ENCODE data around the gene NFIA. TPM values are rescaled to one million over a fixed set of nuclear protein-coding genes. Genes with fewer than 3 reads are reported as not detected.
A peak's percentile ranks its signal among the peaks of the same experiment; 100 is the strongest.

NFIA gene
- total and polyA plus RNA-seq, 2 of the 13 experiments (the other 11 are each of a cell fraction or from before 2014, with no cell fraction given) = 14.7 to 28.5 TPM

DNA sequence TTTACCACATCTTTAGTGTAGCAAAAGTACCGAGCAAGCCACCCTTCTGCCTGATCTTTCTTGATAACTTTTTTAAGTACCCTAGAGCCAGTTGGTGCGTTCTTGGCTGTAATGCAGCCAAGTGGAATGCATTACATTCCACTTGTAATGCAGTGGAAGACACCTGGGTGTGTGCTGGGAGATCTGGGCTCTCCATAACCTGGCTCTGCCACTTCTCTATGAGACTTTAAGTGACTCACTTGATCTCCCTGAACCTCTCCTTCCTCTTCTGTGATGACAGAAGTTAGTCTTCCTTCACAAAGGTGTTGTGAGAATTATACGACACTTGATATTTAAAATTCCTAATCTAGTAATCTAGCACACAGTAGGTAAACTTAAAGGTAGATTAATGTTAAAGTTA lies 35.3 kb upstream of the NFIA start:
- CTCF ChIA-PET (ENCODE audit: low intra/inter-chr PET ratio, low total read pairs) = no interaction called here
- in situ Hi-C loops (cut with HindIII; ENCODE audit: extremely low pct_ligation_motif_present, low pct_unique_long_range_greater_than_20kb) = no loop called here
- DNase-seq (ENCODE audit: low spot score) = no peak

DNA sequence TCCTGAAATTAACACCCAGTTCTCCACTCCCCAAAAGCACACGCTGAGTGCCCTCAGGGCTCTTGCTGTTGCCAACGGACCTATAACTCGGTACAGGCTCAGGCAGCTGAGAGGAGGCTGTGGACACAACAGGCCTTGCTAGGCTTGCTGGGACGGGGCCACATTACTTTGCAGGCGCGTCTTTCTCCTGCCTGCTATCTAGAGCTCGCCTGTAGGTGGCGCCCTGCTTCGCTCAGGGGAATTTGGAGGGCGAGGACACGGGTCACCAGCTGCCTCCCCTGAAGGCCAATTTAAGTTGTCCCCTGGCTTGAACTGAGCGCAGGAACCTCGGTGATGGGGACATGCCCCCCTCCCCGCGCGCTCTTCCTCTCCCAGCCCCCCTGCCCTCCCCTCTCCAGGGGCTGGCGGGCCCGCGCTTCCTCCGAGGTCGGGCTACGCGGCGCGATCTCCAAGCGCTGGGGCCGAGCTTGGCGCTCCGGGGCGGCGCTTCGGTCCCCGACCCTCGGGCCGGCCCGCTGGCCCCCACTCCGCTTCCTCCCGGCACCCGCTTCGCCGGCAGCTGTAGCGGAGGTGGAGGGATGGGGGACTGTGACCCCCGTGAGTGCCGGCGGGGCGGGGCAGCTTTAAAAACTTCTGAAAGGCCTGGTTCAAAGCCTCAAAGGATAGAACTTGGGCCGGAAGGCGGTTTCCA lies 32.4 kb upstream of the NFIA start:
- no TSS peak for BruUV-seq (replicated peaks)
- in situ Hi-C loops (cut with HindIII; ENCODE audit: extremely low pct_ligation_motif_present, low pct_unique_long_range_greater_than_20kb) = loop anchor here (5.0 kb wide), 2 partner anchors 287 to 402 kb away; no protein-coding TSS in a partner anchor
- no peaks in the 10 kb centered on the region for H3K36me3 ChIP-seq (replicated peaks in 1 of 2; ENCODE audit: control insufficient read depth in 1 of 2, insufficient read depth in 2 of 2, low read length in 2 of 2)
- peak overlapping the region; percentile 66 for H2AFZ ChIP-seq (ENCODE audit: low read length)
- intact Hi-C loops (cut with micrococcal nuclease; ENCODE audit: unreplicated experiment) = loop anchor here (1.0 to 10.0 kb wide), 7 partner anchors 37 to 805 kb away; no protein-coding TSS in a partner anchor
- no peaks in the 10 kb centered on the region for H4K20me1 ChIP-seq (ENCODE audit: insufficient read depth, low read length)
- no peaks in the 10 kb centered on the region for H3K79me2 ChIP-seq (ENCODE audit: insufficient read depth, low read length)
- ChIA-PET CTCF (ENCODE audit: low intra/inter-chr PET ratio, low total read pairs) (interaction anchor here (1.8 kb wide), 1 partner anchor 288 kb away, joined by 5 read pairs; no protein-coding TSS in a partner anchor), POLR2A (interaction anchor here (1.0 to 1.5 kb wide), 6 partner anchors 28 to 215 kb away, joined by 3 to 11 read pairs (median 4); partner anchors contain the start of gene NFIA)
- DNase-seq (ENCODE audit: low spot score) (peak; percentile 70), FAIRE-seq (peak; percentile 73), ATAC-seq (peak; percentile 80)
- WGBS (ENCODE audit: low lambda C conversion rate) = no CpG with 5 or more reads among the region's 48 CpGs
- no peaks in the 10 kb centered on the region for H3K9me3 ChIP-seq (ENCODE audit: low read length)
- H3K4me3 ChIP-seq (replicated peaks in 1 of 3; ENCODE audit: insufficient read depth in 1 of 3, low read depth in 2 of 3, low read length in 3 of 3) = peak overlapping the region; percentile 67 to 80 (median 74)
- H3K27me3 ChIP-seq (ENCODE audit: control insufficient read depth in 1 of 2, insufficient read depth in 2 of 2, low read length in 2 of 2) = peaks cover 2 to 32% of the 10 kb centered on the region in 2 experiments; a peak in 4 of 5 replicates
- peak overlapping the region; percentile 47 for H3K27ac ChIP-seq (ENCODE audit: extremely low read length, insufficient read depth, low read length)
- peak overlapping the region; percentile 86 for H3K4me2 ChIP-seq (ENCODE audit: low read depth, low read length)
- peak overlapping the region; percentile 56 for H3K9ac ChIP-seq (ENCODE audit: insufficient read depth, low read depth, low read length)
- H3K4me1 ChIP-seq (ENCODE audit: insufficient read depth, low read length) = peaks cover 27% of the 10 kb centered on the region
- no peak for TF ChIP-seq BRD4 (CRISPR knock-in tag; IDR thresholded peaks at IDR 0.05)
- TF ChIP-seq NRL (CRISPR knock-in tag; IDR thresholded peaks at IDR 0.05; ENCODE audit: borderline replicate concordance) = 0 out of 2 replicates have a peak, but pooled peaks have one; percentile 63
- TF ChIP-seq, protein P1, sequence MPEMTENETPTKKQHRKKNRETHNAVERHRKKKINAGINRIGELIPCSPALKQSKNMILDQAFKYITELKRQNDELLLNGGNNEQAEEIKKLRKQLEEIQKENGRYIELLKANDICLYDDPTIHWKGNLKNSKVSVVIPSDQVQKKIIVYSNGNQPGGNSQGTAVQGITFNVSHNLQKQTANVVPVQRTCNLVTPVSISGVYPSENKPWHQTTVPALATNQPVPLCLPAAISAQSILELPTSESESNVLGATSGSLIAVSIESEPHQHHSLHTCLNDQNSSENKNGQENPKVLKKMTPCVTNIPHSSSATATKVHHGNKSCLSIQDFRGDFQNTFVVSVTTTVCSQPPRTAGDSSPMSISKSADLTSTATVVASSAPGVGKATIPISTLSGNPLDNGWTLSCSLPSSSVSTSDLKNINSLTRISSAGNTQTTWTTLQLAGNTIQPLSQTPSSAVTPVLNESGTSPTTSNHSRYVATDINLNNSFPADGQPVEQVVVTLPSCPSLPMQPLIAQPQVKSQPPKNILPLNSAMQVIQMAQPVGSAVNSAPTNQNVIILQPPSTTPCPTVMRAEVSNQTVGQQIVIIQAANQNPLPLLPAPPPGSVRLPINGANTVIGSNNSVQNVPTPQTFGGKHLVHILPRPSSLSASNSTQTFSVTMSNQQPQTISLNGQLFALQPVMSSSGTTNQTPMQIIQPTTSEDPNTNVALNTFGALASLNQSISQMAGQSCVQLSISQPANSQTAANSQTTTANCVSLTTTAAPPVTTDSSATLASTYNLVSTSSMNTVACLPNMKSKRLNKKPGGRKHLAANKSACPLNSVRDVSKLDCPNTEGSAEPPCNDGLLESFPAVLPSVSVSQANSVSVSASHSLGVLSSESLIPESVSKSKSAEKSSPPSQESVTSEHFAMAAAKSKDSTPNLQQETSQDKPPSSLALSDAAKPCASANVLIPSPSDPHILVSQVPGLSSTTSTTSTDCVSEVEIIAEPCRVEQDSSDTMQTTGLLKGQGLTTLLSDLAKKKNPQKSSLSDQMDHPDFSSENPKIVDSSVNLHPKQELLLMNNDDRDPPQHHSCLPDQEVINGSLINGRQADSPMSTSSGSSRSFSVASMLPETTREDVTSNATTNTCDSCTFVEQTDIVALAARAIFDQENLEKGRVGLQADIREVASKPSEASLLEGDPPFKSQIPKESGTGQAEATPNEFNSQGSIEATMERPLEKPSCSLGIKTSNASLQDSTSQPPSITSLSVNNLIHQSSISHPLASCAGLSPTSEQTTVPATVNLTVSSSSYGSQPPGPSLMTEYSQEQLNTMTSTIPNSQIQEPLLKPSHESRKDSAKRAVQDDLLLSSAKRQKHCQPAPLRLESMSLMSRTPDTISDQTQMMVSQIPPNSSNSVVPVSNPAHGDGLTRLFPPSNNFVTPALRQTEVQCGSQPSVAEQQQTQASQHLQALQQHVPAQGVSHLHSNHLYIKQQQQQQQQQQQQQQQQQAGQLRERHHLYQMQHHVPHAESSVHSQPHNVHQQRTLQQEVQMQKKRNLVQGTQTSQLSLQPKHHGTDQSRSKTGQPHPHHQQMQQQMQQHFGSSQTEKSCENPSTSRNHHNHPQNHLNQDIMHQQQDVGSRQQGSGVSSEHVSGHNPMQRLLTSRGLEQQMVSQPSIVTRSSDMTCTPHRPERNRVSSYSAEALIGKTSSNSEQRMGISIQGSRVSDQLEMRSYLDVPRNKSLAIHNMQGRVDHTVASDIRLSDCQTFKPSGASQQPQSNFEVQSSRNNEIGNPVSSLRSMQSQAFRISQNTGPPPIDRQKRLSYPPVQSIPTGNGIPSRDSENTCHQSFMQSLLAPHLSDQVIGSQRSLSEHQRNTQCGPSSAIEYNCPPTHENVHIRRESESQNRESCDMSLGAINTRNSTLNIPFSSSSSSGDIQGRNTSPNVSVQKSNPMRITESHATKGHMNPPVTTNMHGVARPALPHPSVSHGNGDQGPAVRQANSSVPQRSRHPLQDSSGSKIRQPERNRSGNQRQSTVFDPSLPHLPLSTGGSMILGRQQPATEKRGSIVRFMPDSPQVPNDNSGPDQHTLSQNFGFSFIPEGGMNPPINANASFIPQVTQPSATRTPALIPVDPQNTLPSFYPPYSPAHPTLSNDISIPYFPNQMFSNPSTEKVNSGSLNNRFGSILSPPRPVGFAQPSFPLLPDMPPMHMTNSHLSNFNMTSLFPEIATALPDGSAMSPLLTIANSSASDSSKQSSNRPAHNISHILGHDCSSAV (CRISPR knock-in tag; IDR thresholded peaks at IDR 0.05; ENCODE audit: borderline replicate concordance) = no peak
- no peak for TF ChIP-seq ZNF180 (CRISPR knock-in tag; IDR thresholded peaks at IDR 0.05; ENCODE audit: borderline replicate concordance, low read depth)
- TF ChIP-seq ZNF558 (CRISPR knock-in tag; IDR thresholded peaks at IDR 0.05; ENCODE audit: borderline replicate concordance) = no peak
- no peak for TF ChIP-seq NR1H2 (CRISPR knock-in tag; IDR thresholded peaks at IDR 0.05; ENCODE audit: borderline replicate concordance, low read depth)
- TF ChIP-seq ZNF383 (CRISPR knock-in tag; IDR thresholded peaks at IDR 0.05; ENCODE audit: borderline replicate concordance) = no peak

More for the DNA sequence above, 35.3 kb upstream of the NFIA start:
- Histone ChIP-seq H2AFZ (ENCODE audit: low read length) (no peak overlapping the region), H3K27me3 (ENCODE audit: control insufficient read depth in 1 of 2, insufficient read depth in 2 of 2, low read length in 2 of 2) (peaks cover 2 to 21% of the 10 kb centered on the region in 2 experiments; a peak in 4 of 5 replicates), H3K4me2 (ENCODE audit: low read depth, low read length) (no peak overlapping the region), H4K20me1 (ENCODE audit: insufficient read depth, low read length) (no peaks in the 10 kb centered on the region), H3K79me2 (ENCODE audit: insufficient read depth, low read length) (no peaks in the 10 kb centered on the region), H3K27ac (ENCODE audit: extremely low read length, insufficient read depth, low read length) (no peak overlapping the region), H3K4me1 (ENCODE audit: insufficient read depth, low read length) (peaks cover 11% of the 10 kb centered on the region; the same call in 1 of the 2 replicates), H3K9ac (ENCODE audit: insufficient read depth, low read depth, low read length) (no peak overlapping the region), H3K9me3 (ENCODE audit: low read length) (no peaks in the 10 kb centered on the region), H3K4me3 (replicated peaks in 1 of 3; ENCODE audit: insufficient read depth in 1 of 3, low read depth in 2 of 3, low read length in 3 of 3) (no peak overlapping the region), H3K36me3 (replicated peaks in 1 of 2; ENCODE audit: control insufficient read depth in 1 of 2, insufficient read depth in 2 of 2, low read length in 2 of 2) (no peaks in the 10 kb centered on the region)
- no TSS peak for BruUV-seq (replicated peaks)
- intact Hi-C loops (cut with micrococcal nuclease; ENCODE audit: unreplicated experiment) = no loop called here
- TF ChIP-seq FLYWCH1 (CRISPR knock-in tag; IDR thresholded peaks at IDR 0.05) (no peak), TRIM24 (CRISPR knock-in tag; IDR thresholded peaks at IDR 0.05) (no peak)
- WGBS (ENCODE audit: low lambda C conversion rate) = 66% methylated on average over 3 of the region's 3 CpGs
- POLR2A ChIA-PET = no interaction called here
- FAIRE-seq (no peak), ATAC-seq (no peak)
